Naive thymus-derived CD4-positive, alpha-beta T cell (primary cell): ENCODE measurements around the gene DPEP3. TPM values are rescaled to one million over a fixed set of nuclear protein-coding genes. Genes with fewer than 3 reads are reported as not detected.

ENCODE experiments used
- ATAC-seq: fragments of 150-1000 bp; cut with Tn5 transposase; 2 replicates; pipeline ENCODE4 v1.10.0; 2021; ENCODE audit warnings: mild to moderate bottlenecking, moderate library complexity
- CTCF ChIA-PET: fragments of 350-600 bp; sonication (Branson Sonifier 250); formaldehyde crosslinking; loops from one replicate; lab custom pipeline; 2021; ENCODE audit warnings: antibody characterized with exemption; lab: Charles Lee
- POLR2A ChIA-PET: fragments of 350-600 bp; sonication (Branson Sonifier 250); formaldehyde crosslinking; loops from one replicate; lab custom pipeline; 2021; ENCODE audit warnings: antibody characterized with exemption, inconsistent platforms; lab: Charles Lee
- DNase-seq, 9 donors: peaks; one replicate each; pipeline versions ENCODE4 v3.0.0 to v3.0.0-alpha.2; 2020 to 2022; ENCODE audit warnings: mixed read lengths in 1 of 9
- H3K27ac ChIP-seq: one replicate; pipeline ENCODE4 v1.7.0; 2013; ENCODE audit warnings: mild to moderate bottlenecking, low read depth, low read length, moderate library complexity
- H3K27me3 ChIP-seq, 2 donors: one replicate each; pipeline ENCODE4 v1.7.0; 2013; ENCODE audit warnings: low read length in 2 of 2, mild to moderate bottlenecking in 2 of 2, moderate library complexity in 2 of 2; ENCODE audit not compliant: control insufficient read depth in 2 of 2, insufficient read depth in 2 of 2
- H3K36me3 ChIP-seq, 3 experiments: 1 replicate in 2 of 3; 2 replicates in 1 of 3; pipeline ENCODE4 v1.7.0; 2013; ENCODE audit warnings: low read length in 3 of 3, mild to moderate bottlenecking in 3 of 3, moderate library complexity in 1 of 3; ENCODE audit not compliant: insufficient read depth in 3 of 3, control insufficient read depth in 2 of 3
- H3K4me1 ChIP-seq, 2 donors: one replicate each; pipeline ENCODE4 v1.7.0; 2013; ENCODE audit warnings: low read length in 2 of 2, mild to moderate bottlenecking in 2 of 2, moderate library complexity in 1 of 2; ENCODE audit not compliant: control insufficient read depth in 2 of 2, insufficient read depth in 2 of 2
- H3K4me3 ChIP-seq: 2 replicates; pipeline ENCODE4 v1.7.0; 2013; ENCODE audit warnings: mild to moderate bottlenecking, low read length
- H3K9me3 ChIP-seq, 3 experiments: 1 replicate in 2 of 3; 2 replicates in 1 of 3; pipeline ENCODE4 v1.7.0; 2013; ENCODE audit warnings: low read length in 3 of 3; ENCODE audit not compliant: control insufficient read depth in 2 of 3
- H3K27ac Mint-ChIP-seq, 9 donors: one replicate each; pipeline ENCODE4 v1.8.0; 2020 to 2022; ENCODE audit warnings: mixed read lengths in 9 of 9, mild to moderate bottlenecking in 8 of 9, moderate library complexity in 5 of 9, inconsistent platforms in 2 of 9
- H3K27me3 Mint-ChIP-seq, 5 donors: one replicate each; pipeline ENCODE4 v1.8.0; 2021 to 2022; ENCODE audit warnings: mixed read lengths in 5 of 5, mild to moderate bottlenecking in 1 of 5
- H3K36me3 Mint-ChIP-seq, 5 donors: one replicate each; pipeline ENCODE4 v1.8.0; 2020 to 2022; ENCODE audit warnings: mixed read lengths in 5 of 5, mild to moderate bottlenecking in 3 of 5, inconsistent platforms in 1 of 5
- H3K4me1 Mint-ChIP-seq, 7 donors: one replicate each; pipeline ENCODE4 v1.8.0; 2020 to 2022; ENCODE audit warnings: mixed read lengths in 7 of 7, mild to moderate bottlenecking in 3 of 7, inconsistent platforms in 1 of 7
- H3K4me3 Mint-ChIP-seq, 10 donors: one replicate each; pipeline ENCODE4 v1.8.0; 2020 to 2022; ENCODE audit warnings: mild to moderate bottlenecking in 10 of 10, mixed read lengths in 10 of 10, moderate library complexity in 6 of 10, inconsistent platforms in 2 of 10
- H3K9me3 Mint-ChIP-seq, 11 donors: one replicate each; pipeline ENCODE4 v1.8.0; 2020 to 2022; ENCODE audit warnings: mixed read lengths in 11 of 11, mild to moderate bottlenecking in 4 of 11, inconsistent platforms in 1 of 11, moderate library complexity in 1 of 11
- intact Hi-C, 2 donors: fragments of 100-400 bp; cut with micrococcal nuclease; formaldehyde crosslinking; loops; one replicate each; pipeline ENCODE4 v1.15.1; 2023
- polyA plus RNA-seq, 2 donors: library from polyadenylated mRNA; unstranded; fragments of 300-500 nt; fragmentation: Illumina TruSeq; gene quantifications; one replicate each; pipeline ENCODE4 v1.2.3, GENCODE V29; 2021
- total RNA-seq, 6 experiments: library from RNA in 5 of 6; stranded (reverse) in 5 of 6; gene quantifications; 1 replicate in 5 of 6; 2 replicates in 1 of 6; pipeline ENCODE4 v1.2.3 and lab custom pipeline; 2021 to 2026

The DPEP3 gene
- total and polyA plus RNA-seq, 7 experiments from 2014 or later: 0.10 to 2.3 (median 1.6) TPM

DNA sequence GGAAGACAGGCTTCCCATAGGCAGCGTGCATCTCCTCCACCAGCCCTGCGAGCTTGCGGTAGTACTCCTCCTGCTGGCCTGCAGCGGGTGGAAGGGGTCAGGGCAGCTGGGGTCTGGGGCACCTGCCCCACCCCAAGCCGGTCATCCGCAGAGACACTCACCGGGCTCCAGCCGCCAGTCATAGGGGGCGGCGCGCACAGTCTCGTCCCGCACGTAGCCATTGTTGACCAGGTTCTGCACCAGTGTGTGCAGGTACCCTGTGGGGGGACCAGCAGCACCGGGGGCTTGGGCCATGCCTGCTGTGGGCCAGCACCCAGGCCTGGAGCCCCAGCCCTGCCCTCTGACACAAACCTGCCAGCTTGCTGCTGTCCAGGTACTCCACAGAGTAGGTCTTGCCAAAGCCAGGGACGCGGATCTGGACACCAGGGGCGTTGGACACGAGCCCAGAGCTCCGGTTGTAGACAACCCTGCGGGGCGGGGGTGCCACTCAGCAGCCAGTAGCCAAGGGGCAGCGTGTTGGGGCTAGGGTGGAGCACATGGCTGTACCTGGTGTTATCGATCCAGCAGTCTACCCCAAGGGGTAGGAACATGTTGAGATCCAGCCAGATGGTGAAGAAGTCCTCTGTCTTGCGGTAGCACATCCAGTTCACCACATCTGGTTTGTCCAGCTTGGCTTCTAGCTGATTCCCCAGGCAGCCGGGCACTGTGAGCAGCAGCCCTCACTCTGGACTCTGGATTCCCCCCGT lies 37.6 kb downstream of the DPEP3 start:
- peaks cover 0 to 45% (median 0%) of the 10 kb centered on the region in 3 experiments for H3K36me3 ChIP-seq
- ATAC-seq (no peak), DNase-seq (no peak)
- intact Hi-C loops: no loop called here
- no peak overlapping the region for H3K4me3 ChIP-seq
- H3K9me3 ChIP-seq: no peaks in the 10 kb centered on the region
- POLR2A ChIA-PET: no interaction called here
- H3K4me1 ChIP-seq: peaks cover 0 to 25% of the 10 kb centered on the region in 2 donors
- Mint-ChIP-seq H3K27ac (peak overlapping the region in 3 of 9 donors; percentile 5 to 71 (median 62)), H3K9me3 (no peaks in the 10 kb centered on the region), H3K27me3 (no peaks in the 10 kb centered on the region), H3K36me3 (peaks cover 0 to 10% (median 0%) of the 10 kb centered on the region in 5 donors), H3K4me1 (peaks cover 17 to 32% (median 22%) of the 10 kb centered on the region in 7 donors), H3K4me3 (no peak overlapping the region)
- H3K27me3 ChIP-seq: no peaks in the 10 kb centered on the region
- H3K27ac ChIP-seq: no peak overlapping the region
- CTCF ChIA-PET: interaction anchor here (0.8 to 2.5 kb wide), 3 partner anchors 24 to 51 kb away, joined by 3 to 7 read pairs (median 4); no protein-coding TSS in a partner anchor

DNA sequence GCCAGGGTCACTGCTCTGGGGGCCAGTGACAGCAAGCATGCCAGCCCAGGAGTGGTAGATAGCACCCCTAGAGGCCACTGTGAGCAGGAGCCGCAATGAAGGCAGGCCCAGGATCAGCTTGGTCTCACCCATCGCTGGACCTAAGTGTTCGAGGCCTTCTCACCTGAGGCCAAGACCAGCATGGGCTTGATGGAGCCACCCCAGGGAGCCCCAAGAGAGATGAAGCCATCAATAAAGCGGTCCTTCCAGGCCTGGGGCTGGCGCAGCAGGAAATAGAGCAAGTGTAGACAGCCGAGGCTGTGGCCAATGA lies 38.1 kb downstream of the DPEP3 start:
- ChIA-PET CTCF (interaction anchor here (0.8 to 2.5 kb wide), 4 partner anchors 24 to 375 kb away, joined by 3 to 7 read pairs (median 4); no protein-coding TSS in a partner anchor), POLR2A (no interaction called here)
- Histone ChIP-seq H3K27ac (no peak overlapping the region), H3K4me3 (no peak overlapping the region), H3K27me3 (no peaks in the 10 kb centered on the region), H3K9me3 (no peaks in the 10 kb centered on the region), H3K4me1 (peaks cover 4 to 29% of the 10 kb centered on the region in 2 donors), H3K36me3 (peaks cover 0 to 41% (median 0%) of the 10 kb centered on the region in 3 experiments)
- Mint-ChIP-seq H3K27ac (peak overlapping the region in 7 of 9 donors; percentile 47 to 85 (median 74)), H3K4me1 (peaks cover 21 to 37% (median 26%) of the 10 kb centered on the region in 7 donors), H3K4me3 (no peak overlapping the region), H3K27me3 (no peaks in the 10 kb centered on the region), H3K36me3 (peaks cover 0 to 11% (median 0%) of the 10 kb centered on the region in 5 donors), H3K9me3 (no peaks in the 10 kb centered on the region)
- intact Hi-C loops: no loop called here
- peak; percentile 64 for ATAC-seq
- peak in 4 of 9 donors; percentile 17 to 31 (median 24) for DNase-seq

DNA sequence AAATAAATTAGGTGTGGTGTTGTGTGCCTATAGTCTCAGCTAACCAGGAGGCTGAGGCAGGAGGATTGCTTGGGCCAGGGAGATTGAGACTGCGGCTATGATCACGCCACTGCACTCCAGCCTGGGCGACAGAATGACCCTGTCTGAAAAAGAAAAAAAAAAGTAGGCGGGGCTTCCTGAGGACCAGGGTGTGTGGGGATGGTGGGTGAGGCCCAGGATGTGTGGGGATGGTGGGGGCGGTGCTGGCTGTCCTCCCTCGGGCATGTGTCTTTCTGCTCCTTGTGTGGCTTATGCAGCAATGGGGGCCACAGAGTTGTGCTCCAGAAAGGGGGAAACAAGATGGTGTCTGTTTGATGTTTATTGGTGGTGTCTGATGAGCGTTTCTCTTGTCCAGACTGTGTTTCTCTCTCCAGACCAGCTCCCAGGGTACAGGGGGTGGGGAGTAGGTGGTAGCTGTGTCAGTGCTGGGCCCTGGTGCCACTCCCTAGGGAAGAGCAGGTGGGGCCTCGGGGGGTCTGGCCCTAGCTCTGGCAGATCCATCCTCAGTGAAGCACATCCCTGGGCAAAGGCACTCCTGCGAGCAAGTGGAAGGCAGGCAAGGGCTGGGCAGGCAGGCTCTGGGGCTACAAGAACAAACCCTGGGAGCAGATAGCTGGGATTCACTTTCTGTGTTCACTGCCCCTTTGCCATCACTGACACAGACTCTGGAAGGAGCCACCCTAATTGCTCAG lies 38.7 kb downstream of the DPEP3 start:
- POLR2A ChIA-PET: interaction anchor here (0.5 to 1.7 kb wide), 5 partner anchors 55 to 399 kb away, joined by 3 to 4 read pairs (median 3); partner anchors contain the start of gene DPEP2
- no peaks in the 10 kb centered on the region for H3K9me3 Mint-ChIP-seq
- Histone ChIP-seq H3K27ac (no peak overlapping the region), H3K36me3 (peaks cover 0 to 36% (median 0%) of the 10 kb centered on the region in 3 experiments), H3K27me3 (no peaks in the 10 kb centered on the region), H3K4me1 (peaks cover 9 to 33% of the 10 kb centered on the region in 2 donors), H3K9me3 (no peaks in the 10 kb centered on the region), H3K4me3 (no peak overlapping the region)
- H3K27me3 Mint-ChIP-seq: no peaks in the 10 kb centered on the region
- H3K36me3 Mint-ChIP-seq: peaks cover 0 to 15% (median 0%) of the 10 kb centered on the region in 5 donors
- no peak for ATAC-seq
- DNase-seq: no peak
- intact Hi-C loops: no loop called here
- peaks cover 24 to 42% (median 30%) of the 10 kb centered on the region in 7 donors for H3K4me1 Mint-ChIP-seq
- CTCF ChIA-PET: interaction anchor here (0.8 to 3.0 kb wide), 7 partner anchors 25 to 376 kb away, joined by 3 to 14 read pairs (median 6); partner anchors contain the start of gene NRN1L
- peak overlapping the region in 8 of 9 donors; percentile 60 to 88 (median 79) for H3K27ac Mint-ChIP-seq
- peak overlapping the region in 2 of 10 donors; percentile 12 to 14 for H3K4me3 Mint-ChIP-seq

DNA sequence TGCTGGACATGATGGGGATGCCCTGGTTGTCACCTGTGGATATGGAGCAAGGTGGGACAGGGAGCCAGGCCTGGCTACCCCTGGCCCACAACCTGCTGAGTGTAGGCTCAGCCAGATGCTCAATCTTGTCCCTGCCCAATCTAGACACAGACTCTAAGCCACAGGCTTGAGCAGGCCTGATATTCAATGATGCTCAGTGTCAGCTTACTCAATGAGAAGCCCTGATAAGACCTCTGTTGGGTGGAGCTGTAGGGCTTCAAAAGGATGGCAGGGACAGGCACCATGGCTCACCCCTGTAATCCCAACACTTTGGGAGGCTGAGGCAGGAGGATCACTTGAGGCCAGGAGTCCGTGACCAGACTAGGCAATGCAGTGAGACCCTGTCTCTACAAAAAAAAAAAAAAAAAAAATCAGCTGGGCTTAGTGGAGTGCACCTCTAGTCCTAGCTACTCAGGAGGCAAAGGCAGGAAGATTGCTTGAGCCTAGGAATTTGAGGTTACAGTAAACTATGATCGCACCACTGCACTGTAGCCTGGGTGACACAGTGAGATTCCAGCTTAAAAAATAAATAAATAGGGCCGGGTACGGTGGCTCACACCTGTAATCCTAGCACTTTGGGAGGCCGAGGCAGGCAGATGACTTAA lies 39.7 kb downstream of the DPEP3 start:
- Mint-ChIP-seq H3K27ac (peak overlapping the region; percentile 23 to 95 (median 91)), H3K36me3 (peaks cover 0 to 17% (median 4%) of the 10 kb centered on the region in 5 donors), H3K4me1 (peaks cover 26 to 45% (median 33%) of the 10 kb centered on the region in 7 donors), H3K4me3 (peak overlapping the region in 9 of 10 donors; percentile 51 to 76 (median 73)), H3K27me3 (peaks cover 0 to 3% (median 0%) of the 10 kb centered on the region in 5 donors), H3K9me3 (no peaks in the 10 kb centered on the region)
- CTCF ChIA-PET: interaction anchor here (0.6 to 3.0 kb wide), 7 partner anchors 26 to 404 kb away, joined by 3 to 14 read pairs (median 6); partner anchors contain the start of gene NRN1L
- peak overlapping the region; percentile 68 for H3K27ac ChIP-seq
- DNase-seq (no peak), ATAC-seq (no peak)
- no peaks in the 10 kb centered on the region for H3K9me3 ChIP-seq
- H3K4me1 ChIP-seq: peaks cover 9 to 33% of the 10 kb centered on the region in 2 donors
- no peak overlapping the region for H3K4me3 ChIP-seq
- no peaks in the 10 kb centered on the region for H3K27me3 ChIP-seq
- POLR2A ChIA-PET: interaction anchor here (0.6 to 1.7 kb wide), 8 partner anchors 48 to 134 kb away, joined by 3 to 6 read pairs (median 4); partner anchors contain the start of genes DDX28, DPEP2 and DUS2
- intact Hi-C loops: no loop called here
- peaks cover 0 to 35% (median 0%) of the 10 kb centered on the region in 3 experiments for H3K36me3 ChIP-seq

DNA sequence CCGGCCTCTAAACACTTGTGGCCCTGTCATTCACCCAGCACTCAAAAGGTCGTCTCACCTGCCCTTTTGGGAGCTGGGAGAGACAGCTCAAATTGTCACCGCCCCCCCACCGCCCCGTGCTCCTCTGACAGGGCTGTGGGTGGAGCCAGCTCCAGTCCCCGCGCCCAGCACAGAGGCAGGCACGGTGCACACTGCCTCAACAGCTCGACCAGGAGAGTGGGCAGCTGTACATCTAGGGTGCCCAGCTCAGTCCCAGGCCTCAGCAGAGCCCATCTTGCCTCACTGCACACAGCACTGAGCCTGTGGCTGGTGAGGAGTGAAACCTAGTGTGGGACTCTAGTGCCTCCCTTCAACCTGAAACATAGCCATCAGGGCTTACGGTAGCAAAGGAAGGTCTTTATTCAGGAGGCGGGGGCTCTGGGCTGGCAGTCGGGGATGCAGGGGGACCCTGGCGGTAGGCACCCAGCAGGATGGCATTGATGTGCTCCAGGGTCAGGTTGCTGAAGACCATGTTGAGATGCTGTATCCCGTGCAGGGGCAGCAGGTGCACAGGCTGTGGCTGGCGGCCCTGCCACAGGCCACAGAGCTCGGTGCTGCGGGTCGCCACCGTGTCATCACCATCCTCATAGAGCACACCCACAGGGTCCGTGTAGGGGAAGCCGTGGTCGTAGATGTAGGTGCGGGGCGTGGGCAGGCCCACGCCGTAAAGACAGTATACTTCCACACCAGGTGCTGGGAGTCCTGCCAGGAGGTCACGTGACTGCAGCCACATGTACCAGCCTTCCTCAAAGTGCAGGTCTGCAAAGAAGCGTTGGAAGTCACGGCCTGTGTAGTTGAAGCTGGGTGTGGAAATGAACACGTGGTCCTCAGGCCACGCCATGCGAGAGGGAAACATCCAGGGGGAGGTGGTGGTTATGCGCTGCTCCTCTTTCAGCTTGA lies 40.5 kb downstream of the DPEP3 start:
- Histone ChIP-seq H3K36me3 (peaks cover 5 to 34% (median 5%) of the 10 kb centered on the region in 3 experiments), H3K4me3 (no peak overlapping the region), H3K27ac (peak overlapping the region; percentile 68), H3K9me3 (no peaks in the 10 kb centered on the region), H3K27me3 (no peaks in the 10 kb centered on the region), H3K4me1 (peaks cover 17 to 41% of the 10 kb centered on the region in 2 donors)
- ChIA-PET CTCF (interaction anchor here (0.6 to 3.0 kb wide), 9 partner anchors 10 to 403 kb away, joined by 3 to 14 read pairs (median 4); partner anchors contain the start of gene NRN1L), POLR2A (interaction anchor here (0.5 to 1.7 kb wide), 11 partner anchors 14 to 146 kb away, joined by 3 to 6 read pairs (median 4); partner anchors contain the start of genes DDX28, DUS2 and NFATC3)
- peaks cover 34 to 53% (median 41%) of the 10 kb centered on the region in 7 donors for H3K4me1 Mint-ChIP-seq
- H3K27ac Mint-ChIP-seq: peak overlapping the region; percentile 68 to 95 (median 91)
- peaks cover 0 to 3% (median 0%) of the 10 kb centered on the region in 5 donors for H3K27me3 Mint-ChIP-seq
- intact Hi-C loops: loop anchor here (5.0 kb wide), 3 partner anchors 298 to 377 kb away; partner anchors contain the start of genes PRMT7 (in 2 of the 2), SLC7A6OS (in 2 of the 2), CTCF (in 1 of the 2) and ESRP2 (in 1 of the 2)
- ATAC-seq: no peak
- H3K4me3 Mint-ChIP-seq: peak overlapping the region; percentile 39 to 76 (median 73)
- peak in 7 of 9 donors; percentile 18 to 50 (median 32) for DNase-seq
- peaks cover 0 to 25% (median 7%) of the 10 kb centered on the region in 5 donors for H3K36me3 Mint-ChIP-seq
- no peaks in the 10 kb centered on the region for H3K9me3 Mint-ChIP-seq
